ENCODE data around the gene TENM3. TPM values are rescaled to one million over a fixed set of nuclear protein-coding genes. Genes with fewer than 3 reads are reported as not detected.

Gene TENM3
- total and polyA plus RNA-seq, 12 donors = 0.20 to 6.6 (median 3.5) TPM

DNA sequence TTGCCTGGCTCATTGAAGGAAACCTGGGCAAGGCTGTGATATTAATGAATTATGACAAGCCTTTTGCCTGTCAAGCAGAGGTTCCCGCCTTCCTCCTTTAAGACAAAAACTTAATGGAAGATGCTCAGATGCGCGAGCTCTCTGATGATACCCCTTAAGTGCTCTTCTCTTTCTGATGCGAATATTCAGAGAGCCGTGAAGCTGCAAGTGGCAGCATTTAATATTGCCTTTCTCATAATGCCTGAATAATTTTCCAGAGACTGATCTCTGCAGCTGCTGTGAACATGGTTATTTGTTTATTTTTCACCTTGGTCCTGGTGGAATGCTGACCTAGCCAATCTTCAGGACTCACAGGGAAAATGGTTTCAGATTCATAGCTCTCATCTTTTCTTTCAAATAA is 251.8 kb downstream of the TENM3 start:
- Histone ChIP-seq H3K27ac (no peak overlapping the region), H3K9me3 (no peaks in the 10 kb centered on the region), H3K27me3 (no peaks in the 10 kb centered on the region), H3K4me1 (peaks cover 0 to 16% (median 12%) of the 10 kb centered on the region in 9 donors), H3K36me3 (no peaks in the 10 kb centered on the region), H3K4me3 (no peak overlapping the region)
- 92% methylated on average over 5 of the region's 5 CpGs for WGBS, 2 donors
- no peak for DNase-seq
- intact Hi-C loops (cut with DNase I) = no loop called here
- no peak for ATAC-seq
- TF ChIP-seq CTCF (IDR thresholded peaks at IDR 0.05) = no peak

DNA sequence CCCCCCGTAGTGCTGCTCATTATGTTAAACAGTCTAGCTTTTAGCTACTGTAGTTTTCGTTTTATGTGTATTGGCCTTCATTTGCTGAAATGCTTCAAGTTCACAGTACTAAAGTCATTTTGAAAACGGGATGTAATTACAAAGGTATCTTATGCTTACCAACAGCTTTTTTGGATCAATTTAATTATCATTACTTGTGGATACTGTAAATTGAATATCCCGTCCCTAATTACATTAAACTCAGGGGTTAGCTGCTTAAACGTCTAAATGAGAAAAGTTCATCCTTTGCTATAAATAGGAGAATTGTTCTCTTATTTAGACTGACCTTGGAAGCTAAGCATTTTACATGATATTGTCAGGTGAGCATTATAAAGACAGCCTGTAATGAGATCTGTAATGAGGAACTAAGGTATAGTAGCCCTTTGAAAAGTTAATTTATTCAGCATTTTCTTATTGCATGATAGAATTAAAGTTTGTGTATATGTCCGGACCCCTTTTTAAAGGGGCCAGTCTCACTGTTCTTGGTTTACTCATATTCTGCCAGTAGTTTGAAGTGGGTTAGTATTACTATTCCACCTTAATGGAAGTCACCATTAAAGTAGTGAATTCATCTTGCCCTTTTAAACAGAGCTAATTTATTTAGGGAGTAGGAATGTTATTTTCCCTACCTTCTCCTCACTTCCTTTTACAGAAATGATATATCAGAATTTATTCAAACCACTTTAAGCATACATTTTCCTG is 252.6 kb downstream of the TENM3 start:
- WGBS, 2 donors = 74 to 81% methylated on average over 6 of the region's 6 CpGs
- DNase-seq = no peak
- Histone ChIP-seq H3K4me1 (peaks cover 0 to 16% (median 12%) of the 10 kb centered on the region in 9 donors), H3K9me3 (no peaks in the 10 kb centered on the region), H3K36me3 (no peaks in the 10 kb centered on the region), H3K27ac (no peak overlapping the region), H3K27me3 (no peaks in the 10 kb centered on the region), H3K4me3 (no peak overlapping the region)
- TF ChIP-seq CTCF (IDR thresholded peaks at IDR 0.05) = no peak
- intact Hi-C loops (cut with DNase I) = no loop called here
- no peak for ATAC-seq

GRCh38 chr4:182496408-182496807 is 253.2 kb downstream of the TENM3 start:
- ATAC-seq = no peak

GRCh38 chr4:182502064-182502463 is 258.9 kb downstream of the TENM3 start:
- H3K27ac ChIP-seq = no peak overlapping the region
- ATAC-seq = no peak
- no peaks in the 10 kb centered on the region for H3K9me3 ChIP-seq
- H3K36me3 ChIP-seq = no peaks in the 10 kb centered on the region
- H3K27me3 ChIP-seq = no peaks in the 10 kb centered on the region
- no peak for DNase-seq
- TF ChIP-seq CTCF (IDR thresholded peaks at IDR 0.05) = no peak
- WGBS, 2 donors = 85 to 87% methylated on average over 5 of the region's 5 CpGs
- H3K4me1 ChIP-seq = no peaks in the 10 kb centered on the region
- intact Hi-C loops (cut with DNase I) = no loop called here
- no peak overlapping the region for H3K4me3 ChIP-seq

More at GRCh38 chr4:182496408-182496807, 253.2 kb downstream of the TENM3 start:
- no peaks in the 10 kb centered on the region for H3K9me3 ChIP-seq
- 58 to 70% methylated on average over 4 of the region's 4 CpGs for WGBS, 2 donors
- DNase-seq = no peak
- H3K27me3 ChIP-seq = no peaks in the 10 kb centered on the region
- H3K4me3 ChIP-seq = no peak overlapping the region
- no peaks in the 10 kb centered on the region for H3K36me3 ChIP-seq
- intact Hi-C loops (cut with DNase I) = no loop called here
- peaks cover 0 to 16% (median 12%) of the 10 kb centered on the region in 9 donors for H3K4me1 ChIP-seq
- no peak for TF ChIP-seq CTCF (IDR thresholded peaks at IDR 0.05)
- no peak overlapping the region for H3K27ac ChIP-seq
